HepG2 (cell line): ENCODE data around the gene HLF. TPM values are rescaled to one million over a fixed set of nuclear protein-coding genes. Genes with fewer than 3 reads are reported as not detected.

Source experiments
- ARID2 ChIP-seq: sonication (generic); formaldehyde crosslinking; IDR thresholded peaks from 2 replicates; pipeline ENCODE4 v1.8.1; 2022; ENCODE audit warnings: mild to moderate bottlenecking, missing genetic modification reagents, borderline replicate concordance
- BORCS8-MEF2B ChIP-seq: sonication (generic); formaldehyde crosslinking; IDR thresholded peaks from 2 replicates; pipeline ENCODE4 v1.8.0; 2022; ENCODE audit warnings: mild to moderate bottlenecking, missing genetic modification reagents
- GATAD1 ChIP-seq: IDR thresholded peaks from 2 replicates; pipeline ENCODE4 v1.6.1; 2016; ENCODE audit warnings: missing genetic modification reagents, missing compliant biosample characterization
- GPN1 ChIP-seq: sonication (generic); formaldehyde crosslinking; IDR thresholded peaks from 2 replicates; pipeline ENCODE4 v1.5.1; 2020; ENCODE audit warnings: missing genetic modification reagents, borderline replicate concordance
- IRX3 ChIP-seq: sonication (generic); formaldehyde crosslinking; IDR thresholded peaks from 2 replicates; pipeline ENCODE4 v1.8.1; 2023; ENCODE audit warnings: mild to moderate bottlenecking, low read depth, missing genetic modification reagents, borderline replicate concordance
- MTF1 ChIP-seq: sonication (generic); formaldehyde crosslinking; IDR thresholded peaks from 2 replicates; pipeline ENCODE4 v1.5.0; 2020; ENCODE audit warnings: missing genetic modification reagents
- ONECUT2 ChIP-seq: sonication (generic); formaldehyde crosslinking; IDR thresholded peaks from 2 replicates; pipeline ENCODE4 v1.4.0; 2020; ENCODE audit warnings: missing genetic modification reagents
- RNF2 ChIP-seq: fragments of 450-650 bp; conservative IDR thresholded peaks from 2 replicates; pipeline ENCODE4 v1.6.1; 2016; ENCODE audit warnings: low read depth
- SKI ChIP-seq: fragments of 450-650 bp; IDR thresholded peaks from one replicate; pipeline ENCODE4 v1.6.1; 2018; ENCODE audit warnings: mild to moderate bottlenecking; ENCODE audit not compliant: partially characterized antibody
- ZC3H4 ChIP-seq: sonication (generic); formaldehyde crosslinking; IDR thresholded peaks from 2 replicates; pipeline ENCODE4 v1.4.0; 2020; ENCODE audit warnings: missing genetic modification reagents, borderline replicate concordance
- ZNF589 ChIP-seq: sonication (generic); formaldehyde crosslinking; conservative IDR thresholded peaks from 2 replicates; pipeline ENCODE4 v1.8.0; 2022; ENCODE audit warnings: mild to moderate bottlenecking, moderate library complexity, missing genetic modification reagents
- ZNF607 ChIP-seq: sonication (generic); formaldehyde crosslinking; IDR thresholded peaks from 2 replicates; pipeline ENCODE4 v1.5.1; 2020; ENCODE audit warnings: missing genetic modification reagents, mild to moderate bottlenecking, borderline replicate concordance
- ZNF761 ChIP-seq: sonication (generic); formaldehyde crosslinking; conservative IDR thresholded peaks from 2 replicates; pipeline ENCODE4 v1.4.0; 2020; ENCODE audit warnings: mild to moderate bottlenecking, missing genetic modification reagents
- polyA plus RNA-seq, 8 experiments: library from polyadenylated mRNA; depleted of rRNA in 3 of 8; stranded (reverse) in 7 of 8; unstranded in 1 of 8; fragments of >200 nt; fragmentation: Illumina TruSeq in 4 of 8; extraction: Trizol in 4 of 8; gene quantifications; 2 replicates each; pipeline versions ENCODE4 v1.2.1 to v1.2.3, GENCODE V29; 2011 to 2016; ENCODE audit warnings: low read depth in 4 of 8, missing spikeins in 1 of 8, mixed read lengths in 1 of 8; ENCODE audit not compliant: insufficient read depth in 1 of 8
- total RNA-seq, 5 experiments: library from RNA; depleted of rRNA; stranded (reverse); fragments of >200 nt; fragmentation: Illumina TruSeq; extraction: Trizol; gene quantifications; 2 replicates each; pipeline ENCODE4 v1.2.3, GENCODE V29; 2016; ENCODE audit warnings: low read depth in 1 of 5
- TF ChIP-seq, protein P1 (sequence below): conservative IDR thresholded peaks from 2 replicates; pipeline ENCODE4 v1.6.1; 2018; ENCODE audit warnings: missing genetic modification reagents
- TF ChIP-seq, protein P2 (sequence below), 2 experiments: sonication (generic) in 1 of 2; formaldehyde crosslinking in 1 of 2; IDR thresholded peaks; 2 replicates each; pipeline versions ENCODE4 v1.4.0 to v1.6.1; 2016 to 2020; ENCODE audit warnings: borderline replicate concordance in 1 of 2, low read depth in 1 of 2, mild to moderate bottlenecking in 1 of 2, missing genetic modification reagents in 1 of 2
- TF ChIP-seq, protein P3 (sequence below): IDR thresholded peaks from 2 replicates; pipeline ENCODE4 v1.6.1; 2016
- TF ChIP-seq, protein P4 (sequence below): sonication (generic); formaldehyde crosslinking; conservative IDR thresholded peaks from 2 replicates; pipeline ENCODE4 v1.5.0; 2020; ENCODE audit warnings: missing genetic modification reagents
- TF ChIP-seq, protein P5 (sequence below): sonication (generic); formaldehyde crosslinking; conservative IDR thresholded peaks from 2 replicates; pipeline ENCODE4 v1.4.0; 2020; ENCODE audit warnings: missing genetic modification reagents

The HLF gene
- total and polyA plus RNA-seq, 2 of the 13 experiments (the other 11 are each of a cell fraction or from before 2014, with no cell fraction given): 202 to 346 TPM

DNA sequence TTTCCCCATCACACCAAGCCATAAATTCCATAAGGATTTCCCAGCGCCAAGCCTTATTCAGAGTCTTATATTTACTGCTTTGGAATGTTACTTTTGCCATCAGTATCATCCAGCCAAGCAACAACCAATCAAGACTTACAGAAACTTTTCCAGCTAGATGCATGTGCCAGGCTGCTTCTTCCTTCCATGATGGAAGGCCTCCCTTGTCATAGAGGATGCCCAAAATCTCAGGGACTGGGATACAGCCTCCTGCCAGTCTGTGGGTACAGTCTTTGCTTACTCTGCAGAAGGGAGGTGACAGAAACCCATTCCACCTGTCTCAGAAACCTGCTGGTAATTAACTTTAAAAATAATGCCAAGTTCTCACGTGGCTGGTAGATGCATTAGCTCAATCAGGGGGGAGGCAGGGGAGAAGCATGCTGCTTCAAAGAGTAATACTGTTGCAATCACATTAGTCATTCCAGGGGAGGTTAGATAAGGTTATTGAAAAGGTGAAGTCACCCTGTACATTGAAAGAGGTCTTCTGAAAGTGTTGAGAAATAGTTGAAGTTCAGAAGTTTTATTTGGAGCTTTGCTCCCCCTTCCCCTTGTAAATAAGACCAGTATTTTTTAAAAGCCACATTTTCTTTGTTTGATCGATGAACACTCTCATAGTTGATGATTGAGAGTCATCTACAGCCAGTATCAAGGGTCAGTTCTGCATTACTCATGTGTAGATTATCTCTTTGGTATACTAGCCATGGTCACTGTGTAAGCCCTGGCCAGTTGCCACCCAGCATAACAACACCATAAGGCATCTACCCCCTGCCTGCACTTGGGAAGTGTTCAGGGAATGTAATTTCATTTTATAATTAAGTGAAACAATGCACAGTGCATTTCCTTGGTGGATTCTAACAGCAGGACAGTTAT, 22.2 kb downstream of the HLF start (continued):
- peak; percentile 94 for TF ChIP-seq ZNF607
- TF ChIP-seq, protein P1, sequence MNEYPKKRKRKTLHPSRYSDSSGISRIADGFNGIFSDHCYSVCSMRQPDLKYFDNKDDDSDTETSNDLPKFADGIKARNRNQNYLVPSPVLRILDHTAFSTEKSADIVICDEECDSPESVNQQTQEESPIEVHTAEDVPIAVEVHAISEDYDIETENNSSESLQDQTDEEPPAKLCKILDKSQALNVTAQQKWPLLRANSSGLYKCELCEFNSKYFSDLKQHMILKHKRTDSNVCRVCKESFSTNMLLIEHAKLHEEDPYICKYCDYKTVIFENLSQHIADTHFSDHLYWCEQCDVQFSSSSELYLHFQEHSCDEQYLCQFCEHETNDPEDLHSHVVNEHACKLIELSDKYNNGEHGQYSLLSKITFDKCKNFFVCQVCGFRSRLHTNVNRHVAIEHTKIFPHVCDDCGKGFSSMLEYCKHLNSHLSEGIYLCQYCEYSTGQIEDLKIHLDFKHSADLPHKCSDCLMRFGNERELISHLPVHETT (CRISPR knock-in tag): peak; percentile 87
- TF ChIP-seq, protein P2, sequence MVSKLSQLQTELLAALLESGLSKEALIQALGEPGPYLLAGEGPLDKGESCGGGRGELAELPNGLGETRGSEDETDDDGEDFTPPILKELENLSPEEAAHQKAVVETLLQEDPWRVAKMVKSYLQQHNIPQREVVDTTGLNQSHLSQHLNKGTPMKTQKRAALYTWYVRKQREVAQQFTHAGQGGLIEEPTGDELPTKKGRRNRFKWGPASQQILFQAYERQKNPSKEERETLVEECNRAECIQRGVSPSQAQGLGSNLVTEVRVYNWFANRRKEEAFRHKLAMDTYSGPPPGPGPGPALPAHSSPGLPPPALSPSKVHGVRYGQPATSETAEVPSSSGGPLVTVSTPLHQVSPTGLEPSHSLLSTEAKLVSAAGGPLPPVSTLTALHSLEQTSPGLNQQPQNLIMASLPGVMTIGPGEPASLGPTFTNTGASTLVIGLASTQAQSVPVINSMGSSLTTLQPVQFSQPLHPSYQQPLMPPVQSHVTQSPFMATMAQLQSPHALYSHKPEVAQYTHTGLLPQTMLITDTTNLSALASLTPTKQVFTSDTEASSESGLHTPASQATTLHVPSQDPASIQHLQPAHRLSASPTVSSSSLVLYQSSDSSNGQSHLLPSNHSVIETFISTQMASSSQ (IDR thresholded peaks at IDR 0.05; ENCODE audit: low read depth): peak; percentile 95
- TF ChIP-seq, protein P2 (CRISPR knock-in tag; IDR thresholded peaks at IDR 0.05; ENCODE audit: borderline replicate concordance): peak; percentile 95
- TF ChIP-seq IRX3 (CRISPR knock-in tag): 0 out of 2 replicates have a peak, but pooled peaks have one; percentile 61
- TF ChIP-seq ONECUT2 (CRISPR knock-in tag): peak; percentile 91
- TF ChIP-seq, protein P3, sequence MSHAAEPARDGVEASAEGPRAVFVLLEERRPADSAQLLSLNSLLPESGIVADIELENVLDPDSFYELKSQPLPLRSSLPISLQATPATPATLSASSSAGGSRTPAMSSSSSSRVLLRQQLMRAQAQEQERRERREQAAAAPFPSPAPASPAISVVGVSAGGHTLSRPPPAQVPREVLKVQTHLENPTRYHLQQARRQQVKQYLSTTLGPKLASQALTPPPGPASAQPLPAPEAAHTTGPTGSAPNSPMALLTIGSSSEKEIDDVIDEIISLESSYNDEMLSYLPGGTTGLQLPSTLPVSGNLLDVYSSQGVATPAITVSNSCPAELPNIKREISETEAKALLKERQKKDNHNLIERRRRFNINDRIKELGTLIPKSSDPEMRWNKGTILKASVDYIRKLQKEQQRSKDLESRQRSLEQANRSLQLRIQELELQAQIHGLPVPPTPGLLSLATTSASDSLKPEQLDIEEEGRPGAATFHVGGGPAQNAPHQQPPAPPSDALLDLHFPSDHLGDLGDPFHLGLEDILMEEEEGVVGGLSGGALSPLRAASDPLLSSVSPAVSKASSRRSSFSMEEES: peak; percentile 98
- TF ChIP-seq GPN1 (CRISPR knock-in tag): no peak
- TF ChIP-seq BORCS8-MEF2B (CRISPR knock-in tag): no peak
- TF ChIP-seq, protein P4, sequence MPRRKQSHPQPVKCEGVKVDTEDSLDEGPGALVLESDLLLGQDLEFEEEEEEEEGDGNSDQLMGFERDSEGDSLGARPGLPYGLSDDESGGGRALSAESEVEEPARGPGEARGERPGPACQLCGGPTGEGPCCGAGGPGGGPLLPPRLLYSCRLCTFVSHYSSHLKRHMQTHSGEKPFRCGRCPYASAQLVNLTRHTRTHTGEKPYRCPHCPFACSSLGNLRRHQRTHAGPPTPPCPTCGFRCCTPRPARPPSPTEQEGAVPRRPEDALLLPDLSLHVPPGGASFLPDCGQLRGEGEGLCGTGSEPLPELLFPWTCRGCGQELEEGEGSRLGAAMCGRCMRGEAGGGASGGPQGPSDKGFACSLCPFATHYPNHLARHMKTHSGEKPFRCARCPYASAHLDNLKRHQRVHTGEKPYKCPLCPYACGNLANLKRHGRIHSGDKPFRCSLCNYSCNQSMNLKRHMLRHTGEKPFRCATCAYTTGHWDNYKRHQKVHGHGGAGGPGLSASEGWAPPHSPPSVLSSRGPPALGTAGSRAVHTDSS (CRISPR knock-in tag): 0 out of 2 replicates have a peak, but pooled peaks have one; percentile 26
- TF ChIP-seq ZNF761 (CRISPR knock-in tag): no peak
- TF ChIP-seq MTF1: no peak
- TF ChIP-seq ZC3H4 (CRISPR knock-in tag): 0 out of 2 replicates have a peak, but pooled peaks have one; percentile 37
- TF ChIP-seq SKI: peak; percentile 83
- peak; percentile 58; the same call in 1 of the 2 replicates for TF ChIP-seq RNF2
- TF ChIP-seq, protein P5, sequence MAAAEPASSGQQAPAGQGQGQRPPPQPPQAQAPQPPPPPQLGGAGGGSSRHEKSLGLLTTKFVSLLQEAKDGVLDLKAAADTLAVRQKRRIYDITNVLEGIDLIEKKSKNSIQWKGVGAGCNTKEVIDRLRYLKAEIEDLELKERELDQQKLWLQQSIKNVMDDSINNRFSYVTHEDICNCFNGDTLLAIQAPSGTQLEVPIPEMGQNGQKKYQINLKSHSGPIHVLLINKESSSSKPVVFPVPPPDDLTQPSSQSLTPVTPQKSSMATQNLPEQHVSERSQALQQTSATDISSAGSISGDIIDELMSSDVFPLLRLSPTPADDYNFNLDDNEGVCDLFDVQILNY: no peak
- TF ChIP-seq GATAD1: peak; percentile 80
- TF ChIP-seq ARID2: peak; percentile 81
- peak; percentile 81; the same call in 1 of the 2 replicates for TF ChIP-seq ZNF589 (CRISPR knock-in tag)
